ENCODE measurements around the gene GRIK4.

Gene GRIK4

GRCh38 chr11:120911943-120912342 is 400.4 kb downstream of the GRIK4 start:
- DNase-seq (ENCODE audit: low read depth, low spot score) = no peak

DNA sequence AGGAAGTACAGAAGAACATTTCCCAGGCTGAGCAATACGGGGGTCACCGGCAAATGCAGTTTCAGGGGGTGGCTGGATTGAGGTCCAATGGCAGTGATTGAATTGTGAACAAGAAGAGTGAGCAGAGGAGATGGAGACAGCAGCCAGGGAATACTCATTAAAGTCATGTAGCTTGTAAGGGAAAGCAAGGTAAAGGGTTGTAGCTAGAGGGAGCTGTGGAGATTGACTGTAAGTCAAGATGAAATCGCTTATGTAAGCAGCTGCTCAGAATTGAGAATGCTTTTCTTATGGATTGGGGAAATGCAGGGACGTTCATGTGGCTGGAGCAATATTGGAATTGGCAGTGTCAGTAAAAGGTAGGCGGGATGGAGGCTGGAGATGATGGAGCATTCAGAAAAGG is 401.0 kb downstream of the GRIK4 start:
- peak; percentile 25 for DNase-seq (ENCODE audit: low read depth, low spot score)

DNA sequence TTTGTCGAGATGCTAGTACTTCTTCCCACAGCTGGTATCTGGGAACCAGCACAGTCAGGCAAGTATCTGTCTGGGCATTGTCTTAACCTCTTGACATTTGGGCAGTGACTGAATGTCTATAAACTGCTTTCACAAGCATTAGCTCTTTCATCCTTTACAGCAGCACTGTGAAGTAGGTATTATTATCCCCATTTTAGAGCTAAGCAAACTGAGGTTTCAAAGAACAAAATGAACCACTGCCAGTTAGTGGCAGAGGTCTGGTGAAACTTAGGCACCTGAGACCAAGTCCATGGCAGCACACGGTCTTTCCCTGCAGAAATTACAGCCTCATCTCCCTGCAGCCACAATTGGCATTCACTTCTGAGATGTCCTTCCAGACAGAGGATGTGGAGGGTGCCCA is 401.4 kb downstream of the GRIK4 start:
- DNase-seq (ENCODE audit: low read depth, low spot score) = no peak

DNA sequence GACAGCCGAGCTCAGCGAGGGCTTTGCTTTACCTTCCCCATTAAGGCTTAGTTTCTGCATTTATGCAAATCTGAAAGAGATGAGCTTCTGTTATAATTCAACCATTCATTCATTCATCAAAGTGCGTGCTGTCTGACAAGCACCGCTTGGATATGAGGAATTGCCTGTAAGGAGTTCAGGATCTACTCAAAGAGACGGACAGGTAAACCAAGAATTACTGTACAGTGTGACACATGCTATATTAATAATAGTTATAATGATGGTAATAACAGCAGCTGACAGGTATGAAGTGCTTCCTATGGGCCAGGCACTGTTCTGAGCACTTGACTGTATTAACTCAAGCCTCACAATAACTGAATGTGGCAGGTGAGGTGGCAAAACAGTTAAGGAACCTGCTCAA is 402.5 kb downstream of the GRIK4 start:
- DNase-seq (ENCODE audit: low read depth, low spot score) = no peak

GRCh38 chr11:120914601-120915000 is 403.1 kb downstream of the GRIK4 start:
- DNase-seq (ENCODE audit: low read depth, low spot score) = no peak

GRCh38 chr11:120917559-120918239 is 406.2 kb downstream of the GRIK4 start:
- DNase-seq (ENCODE audit: low read depth, low spot score) = no peak

GRCh38 chr11:120918257-120918656 is 406.7 kb downstream of the GRIK4 start:
- DNase-seq (ENCODE audit: low read depth, low spot score) = no peak

DNA sequence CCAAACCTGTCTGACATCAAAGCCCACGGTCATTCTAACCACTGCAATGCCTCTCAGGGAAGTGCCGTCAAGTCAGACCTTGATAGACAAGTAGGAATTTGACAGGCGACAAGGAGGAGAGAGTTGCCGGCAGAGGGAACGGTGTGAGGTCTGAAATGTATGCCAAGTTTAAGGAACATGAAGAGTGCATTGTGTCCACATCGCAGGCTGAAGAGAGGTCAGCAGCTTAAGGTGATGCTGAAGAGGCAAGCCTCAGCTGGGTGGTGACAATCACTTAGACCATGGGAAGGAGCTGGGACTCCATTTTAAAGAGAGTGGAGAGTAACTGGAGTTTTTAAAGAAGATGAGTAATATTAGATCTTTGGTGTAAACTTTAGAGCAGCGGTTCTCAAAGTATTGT is 407.5 kb downstream of the GRIK4 start:
- DNase-seq (ENCODE audit: low read depth, low spot score) = no peak

DNA sequence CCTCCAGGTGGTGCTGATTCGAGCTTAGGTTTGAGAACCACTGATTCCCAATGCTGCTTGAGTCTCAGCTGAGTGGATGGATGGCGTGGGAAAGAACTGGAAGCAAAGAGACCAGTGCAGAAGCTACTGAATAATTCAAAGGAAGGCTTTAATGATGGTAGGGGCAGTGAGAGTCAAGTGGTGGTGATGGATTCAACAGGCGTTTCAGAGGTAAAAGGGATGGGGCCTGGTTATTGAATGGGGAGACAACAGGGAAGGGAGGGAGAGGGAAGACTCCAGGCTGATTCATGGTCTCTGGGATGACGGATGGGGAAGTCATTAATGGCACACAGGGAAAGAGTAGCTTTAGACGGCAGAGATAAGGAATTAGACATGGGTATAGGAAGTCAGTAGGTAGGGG is 408.0 kb downstream of the GRIK4 start:
- no peak for DNase-seq (ENCODE audit: low read depth, low spot score)

DNA sequence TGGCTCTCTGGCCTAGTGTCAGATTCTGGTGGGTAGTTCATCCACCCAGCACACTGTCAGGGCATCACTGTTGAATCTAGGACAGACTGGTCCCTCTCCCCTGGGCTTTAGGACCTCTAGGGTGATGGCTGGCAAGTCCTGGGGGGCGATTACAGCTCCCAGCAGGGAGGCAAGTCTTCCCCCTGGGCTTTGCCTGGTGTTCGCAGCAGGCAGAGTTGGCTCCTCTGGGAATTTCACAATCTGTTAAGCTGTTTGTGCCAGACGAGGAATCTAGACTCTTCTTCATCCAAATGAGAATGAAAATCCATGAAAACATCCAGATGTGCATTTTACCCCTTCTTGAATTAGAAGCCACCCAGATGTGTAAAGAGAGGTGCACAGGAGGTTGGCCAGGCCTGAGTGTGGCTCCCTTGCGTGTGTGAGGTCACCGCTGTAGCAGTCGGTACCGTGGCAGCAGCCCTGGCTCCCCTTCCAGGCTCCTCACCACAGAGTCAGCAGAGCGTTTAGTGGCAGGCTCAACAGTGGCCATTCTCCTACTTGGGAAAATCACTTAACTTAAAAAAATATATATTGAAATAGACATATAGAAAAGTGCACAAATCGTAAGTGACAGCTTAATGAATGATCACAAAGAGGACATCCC is 412.4 kb downstream of the GRIK4 start:
- DNase-seq (ENCODE audit: low read depth, low spot score) = no peak

GRCh38 chr11:120925944-120926343 is 414.4 kb downstream of the GRIK4 start:
- DNase-seq (ENCODE audit: low read depth, low spot score) = no peak

DNA sequence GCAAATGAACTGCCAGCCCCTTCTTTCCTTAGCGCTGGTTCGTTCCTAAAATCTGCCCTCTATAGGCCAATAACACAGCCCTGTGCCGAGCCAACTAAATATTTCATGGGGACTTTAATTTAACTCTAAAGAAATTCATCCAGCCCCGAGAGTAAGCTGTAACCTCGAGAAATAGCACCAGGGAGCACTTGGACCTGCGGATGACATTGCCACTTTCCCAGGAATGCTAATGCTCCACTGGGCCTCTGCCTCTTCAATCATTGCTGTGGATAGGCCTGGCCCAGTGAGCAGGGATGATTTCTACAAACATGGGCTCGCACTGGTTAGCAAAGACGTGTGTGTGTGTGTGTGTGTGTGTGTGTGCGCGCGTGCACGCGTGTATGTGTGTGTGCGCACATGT is 417.1 kb downstream of the GRIK4 start:
- DNase-seq (ENCODE audit: low read depth, low spot score) = no peak

DNA sequence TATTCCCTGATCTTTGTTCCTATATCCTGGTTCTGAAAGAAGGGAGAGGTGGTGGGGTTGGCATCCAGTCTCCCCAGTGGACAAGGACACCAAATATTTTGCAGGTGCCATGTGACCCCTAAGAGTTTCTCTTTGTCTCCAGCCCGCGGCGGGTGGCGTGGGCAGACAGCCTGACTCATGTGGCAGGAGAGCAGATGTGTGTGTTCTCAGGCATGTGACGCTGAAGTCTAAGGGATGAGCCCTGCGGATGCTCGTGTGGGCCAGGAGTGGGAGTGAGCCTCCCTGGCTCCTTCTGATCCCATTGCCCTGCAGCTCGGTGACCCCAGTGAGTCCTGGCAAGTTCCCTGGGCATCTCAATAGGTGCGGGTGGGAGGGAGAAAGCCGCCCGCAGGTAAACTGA is 417.5 kb downstream of the GRIK4 start:
- DNase-seq (ENCODE audit: low read depth, low spot score) = no peak

GRCh38 chr11:120929664-120930154 is 418.2 kb downstream of the GRIK4 start:
- DNase-seq (ENCODE audit: low read depth, low spot score) = peak; percentile 59

DNA sequence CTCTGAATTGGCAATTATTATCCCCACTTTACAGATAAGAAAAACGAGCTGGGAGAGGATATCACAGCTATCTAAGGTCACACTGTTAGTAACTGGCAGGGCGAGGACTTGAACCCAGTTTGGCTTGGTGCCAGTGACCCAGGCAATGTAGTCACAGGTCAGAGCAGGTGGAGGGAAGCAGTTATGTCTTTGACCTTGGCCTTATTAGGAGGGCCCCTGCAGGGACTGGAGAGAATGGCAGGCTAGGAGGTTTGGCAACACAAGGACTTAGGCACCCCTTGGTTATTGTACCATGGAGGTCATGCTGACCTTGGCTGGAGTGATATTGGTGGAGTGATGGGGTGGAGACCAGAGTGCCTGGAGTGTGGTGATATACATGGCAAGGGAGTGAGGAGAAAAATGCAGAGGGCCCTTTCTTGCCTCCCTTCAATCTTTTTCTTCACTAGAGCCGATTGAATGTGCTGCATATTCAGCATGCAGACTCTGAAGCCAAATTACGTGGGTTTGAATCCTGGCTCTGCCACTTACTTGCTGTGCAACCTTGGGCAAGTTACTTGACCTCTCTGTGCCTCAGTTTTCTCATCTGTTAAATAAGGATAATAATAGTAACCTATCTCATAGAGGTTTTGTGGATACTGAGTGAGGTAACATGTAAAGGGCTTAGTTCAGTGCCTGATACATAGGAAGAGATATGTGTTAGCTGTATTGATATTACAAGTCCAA is 419.7 kb downstream of the GRIK4 start:
- no peak for DNase-seq (ENCODE audit: low read depth, low spot score)

GRCh38 chr11:120932305-120932915 is 420.9 kb downstream of the GRIK4 start:
- DNase-seq (ENCODE audit: low read depth, low spot score) = no peak

DNA sequence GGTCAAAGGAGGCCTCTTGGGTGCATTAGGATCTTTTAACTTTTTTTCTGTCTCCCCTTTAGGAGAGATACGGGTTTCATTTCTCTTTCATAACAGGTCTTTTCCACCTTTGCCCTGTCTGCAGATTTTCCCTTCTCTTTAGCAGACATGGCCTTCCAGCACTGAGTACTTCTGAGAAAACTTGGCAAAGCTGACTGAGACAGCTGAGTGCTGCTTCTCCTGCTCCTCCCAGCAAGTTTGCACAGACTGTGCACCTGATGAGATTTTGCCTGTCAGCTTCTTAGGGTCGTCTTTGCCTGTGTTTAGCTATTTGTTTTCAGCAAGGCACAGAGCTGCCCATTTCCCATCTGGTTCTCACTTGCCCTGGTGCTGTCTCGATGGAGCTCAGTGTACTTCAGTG is 424.8 kb downstream of the GRIK4 start:
- DNase-seq (ENCODE audit: low read depth, low spot score) = no peak

GRCh38 chr11:120937501-120937900 is 426.0 kb downstream of the GRIK4 start:
- no peak for DNase-seq (ENCODE audit: low read depth, low spot score)

DNA sequence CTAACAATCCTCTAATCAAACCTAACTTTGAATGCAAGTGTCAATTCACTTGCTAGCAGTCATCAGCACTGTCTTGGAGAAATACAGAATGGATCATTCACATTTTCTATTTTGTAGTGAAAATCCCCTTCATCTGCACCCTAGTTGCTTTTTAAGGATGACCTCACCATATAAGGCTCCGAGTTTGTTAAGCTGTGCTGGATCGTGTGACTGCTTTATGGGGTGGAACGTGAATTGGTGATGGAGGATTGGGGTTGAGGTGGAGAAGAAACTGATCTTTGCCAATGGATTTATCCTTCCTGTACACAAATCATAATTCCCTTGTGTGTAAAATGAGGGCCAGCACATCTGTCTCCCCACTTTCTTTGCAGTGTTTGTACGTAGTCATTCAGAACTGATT is 426.7 kb downstream of the GRIK4 start:
- DNase-seq (ENCODE audit: low read depth, low spot score) = no peak

DNA sequence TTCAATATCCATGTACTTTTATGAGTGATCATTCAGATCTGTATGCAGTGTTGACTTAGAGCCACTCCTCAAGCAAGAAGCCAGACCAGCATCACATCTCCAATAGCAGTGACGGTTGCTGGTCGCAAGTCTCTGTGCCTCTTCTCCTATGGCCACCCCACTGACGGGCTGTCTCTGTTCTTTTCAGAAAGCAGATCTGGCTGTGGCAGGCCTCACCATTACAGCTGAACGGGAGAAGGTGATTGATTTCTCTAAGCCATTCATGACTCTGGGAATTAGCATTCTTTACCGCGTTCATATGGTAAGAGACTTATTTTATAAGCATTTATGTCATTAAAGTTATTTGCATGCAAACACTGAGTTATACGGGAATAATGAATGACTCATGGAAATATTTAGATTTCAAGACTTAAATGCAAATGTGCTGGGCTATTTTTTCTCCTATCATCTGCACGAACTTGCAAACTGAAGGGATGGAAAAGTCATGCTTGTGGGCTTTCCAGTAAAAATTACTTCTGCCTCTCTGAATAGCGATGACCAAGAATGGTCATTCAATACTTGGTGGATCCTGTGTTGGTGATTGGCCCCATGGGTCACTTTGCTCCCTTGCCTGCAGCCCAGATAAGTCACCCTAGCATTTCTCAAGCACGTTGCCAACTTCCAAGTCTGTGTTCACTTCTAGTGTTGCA is 428.8 kb downstream of the GRIK4 start:
- DNase-seq (ENCODE audit: low read depth, low spot score) = no peak

DNA sequence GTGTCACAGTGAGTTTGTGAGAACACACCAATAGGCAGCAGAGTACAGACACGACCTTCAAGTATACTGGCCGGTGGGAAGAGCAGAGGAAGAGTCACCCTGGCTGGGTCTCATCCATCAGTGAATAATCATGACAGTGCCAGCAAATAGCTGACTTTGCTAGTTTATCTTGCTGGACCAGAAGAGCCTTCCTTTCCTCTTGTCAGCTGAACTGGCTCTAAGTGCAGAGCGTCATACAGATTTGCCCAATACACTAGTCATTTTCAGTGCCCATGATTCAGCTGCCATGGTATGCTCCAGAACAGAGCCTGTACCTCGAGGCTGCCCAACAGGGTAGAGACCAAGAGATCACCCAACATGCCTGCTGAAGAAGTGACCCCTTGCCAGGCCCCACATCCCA is 429.5 kb downstream of the GRIK4 start:
- no peak for DNase-seq (ENCODE audit: low read depth, low spot score)

DNA sequence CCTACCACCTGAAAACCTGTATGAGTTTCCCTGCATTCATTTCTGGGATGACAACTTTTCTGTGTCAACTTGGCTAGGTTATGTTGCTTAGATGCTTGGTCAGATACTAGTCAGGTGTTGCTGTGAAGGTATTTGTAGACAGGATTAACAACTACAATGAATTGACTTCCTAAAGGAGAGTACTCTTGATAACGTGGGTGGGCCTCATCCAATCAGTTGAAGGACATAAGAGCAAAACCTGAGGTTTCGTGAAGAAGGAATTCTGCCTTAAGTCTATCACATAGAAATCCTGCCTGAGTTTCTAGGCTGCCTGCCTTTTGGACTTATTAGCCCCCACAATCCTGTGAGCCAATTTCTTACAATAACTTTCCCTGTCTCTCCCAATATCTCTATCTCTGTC is 431.2 kb downstream of the GRIK4 start:
- no peak for DNase-seq (ENCODE audit: low read depth, low spot score)
